Esophagus squamous epithelium (tissue), 4 donors: ENCODE results near the gene RABGAP1L.

ENCODE experiments used
- POLR2A ChIP-seq, 4 donors: fragments of 450-650 bp; IDR thresholded peaks; one replicate each; pipeline ENCODE4 v1.6.1; 2017; ENCODE audit warnings: antibody characterized with exemption in 4 of 4, mild to moderate bottlenecking in 4 of 4, moderate library complexity in 3 of 4
- TF ChIP-seq, protein P1 (sequence below), 6 experiments: fragments of 450-650 bp in 4 of 6; fragments of 200-600 bp in 2 of 6; sonication (generic) in 2 of 6; IDR thresholded peaks; one replicate each; pipeline ENCODE4 v1.5.1; 2016 to 2019; ENCODE audit warnings: antibody characterized with exemption in 6 of 6, mild to moderate bottlenecking in 4 of 6, moderate library complexity in 4 of 6

DNA sequence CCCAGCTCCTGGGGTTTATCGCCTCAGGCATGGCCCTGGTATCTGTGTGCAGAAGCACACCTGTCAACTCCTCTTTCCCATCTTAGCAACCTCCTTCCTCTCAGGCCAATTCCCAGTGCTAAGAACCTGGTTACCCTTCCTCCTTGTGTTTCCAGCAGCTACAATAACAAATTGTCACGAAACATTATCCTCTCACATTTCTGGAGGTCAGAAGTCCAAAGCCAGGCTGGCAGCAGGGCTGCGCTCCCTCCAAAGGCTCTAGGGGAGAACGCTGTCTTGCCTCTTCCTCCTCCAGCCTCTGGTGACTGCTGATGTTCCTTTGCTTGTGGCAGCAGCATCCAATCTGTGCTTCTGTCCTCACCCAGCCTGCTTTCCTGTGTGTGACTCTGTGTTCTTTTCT is 874.6 kb downstream of the RABGAP1L start:
- TF ChIP-seq, protein P1, sequence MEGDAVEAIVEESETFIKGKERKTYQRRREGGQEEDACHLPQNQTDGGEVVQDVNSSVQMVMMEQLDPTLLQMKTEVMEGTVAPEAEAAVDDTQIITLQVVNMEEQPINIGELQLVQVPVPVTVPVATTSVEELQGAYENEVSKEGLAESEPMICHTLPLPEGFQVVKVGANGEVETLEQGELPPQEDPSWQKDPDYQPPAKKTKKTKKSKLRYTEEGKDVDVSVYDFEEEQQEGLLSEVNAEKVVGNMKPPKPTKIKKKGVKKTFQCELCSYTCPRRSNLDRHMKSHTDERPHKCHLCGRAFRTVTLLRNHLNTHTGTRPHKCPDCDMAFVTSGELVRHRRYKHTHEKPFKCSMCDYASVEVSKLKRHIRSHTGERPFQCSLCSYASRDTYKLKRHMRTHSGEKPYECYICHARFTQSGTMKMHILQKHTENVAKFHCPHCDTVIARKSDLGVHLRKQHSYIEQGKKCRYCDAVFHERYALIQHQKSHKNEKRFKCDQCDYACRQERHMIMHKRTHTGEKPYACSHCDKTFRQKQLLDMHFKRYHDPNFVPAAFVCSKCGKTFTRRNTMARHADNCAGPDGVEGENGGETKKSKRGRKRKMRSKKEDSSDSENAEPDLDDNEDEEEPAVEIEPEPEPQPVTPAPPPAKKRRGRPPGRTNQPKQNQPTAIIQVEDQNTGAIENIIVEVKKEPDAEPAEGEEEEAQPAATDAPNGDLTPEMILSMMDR (IDR thresholded peaks at IDR 0.05): no peak
- no peak for TF ChIP-seq POLR2A (IDR thresholded peaks at IDR 0.05)
